GM19324 (cell line): ENCODE measurements around the gene CCDC187.
"Not testable (repeated sequence)": the region's sequence is repeated elsewhere in the genome, so short reads cannot be mapped to it uniquely, and the experiment has no call there.

Experiments
- ATAC-seq: cut with Tn5 transposase; IDR thresholded peaks from one replicate; pipeline ENCODE4 v1.9.1; 2021; ENCODE audit warnings: mild to moderate bottlenecking, moderate library complexity; ENCODE audit not compliant: unreplicated experiment, low FRiP score

The CCDC187 gene

GRCh38 chr9:136273921-136274785 is 29.7 kb downstream of the CCDC187 start:
- no peak for ATAC-seq

DNA sequence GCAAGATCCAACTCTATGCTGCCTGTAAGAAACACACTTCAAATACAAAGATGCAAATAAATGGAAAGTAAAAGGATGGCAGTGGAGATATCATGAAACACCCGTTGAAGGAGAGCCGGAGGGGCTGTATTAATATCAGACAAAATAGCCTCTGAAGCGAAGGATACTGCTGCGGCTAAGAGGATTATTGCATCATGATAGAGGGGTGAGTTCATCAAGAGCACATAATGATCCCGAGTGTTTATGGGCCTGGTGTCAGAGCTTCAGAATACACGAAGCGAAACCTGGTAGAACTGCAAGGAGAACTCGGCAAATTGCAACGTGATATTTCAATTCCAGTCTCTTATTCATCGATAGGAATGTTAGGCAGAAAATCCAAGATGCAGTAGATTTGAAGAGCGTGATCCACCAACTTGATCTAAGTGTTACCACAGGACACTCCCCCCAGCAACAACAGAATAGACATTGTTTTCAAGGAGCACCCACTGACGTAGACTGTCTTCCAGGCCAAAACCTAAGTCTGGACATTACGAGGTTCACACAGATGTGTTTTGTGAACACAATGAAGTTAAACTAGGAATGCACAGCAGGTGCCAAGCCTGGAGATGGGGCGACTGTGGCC is 30.5 kb downstream of the CCDC187 start:
- ATAC-seq: no peak

- ATAC-seq: no peak
Observed at GRCh38 chr9:136270173-136270705, 33.7 kb downstream of the CCDC187 start.

- no peak for ATAC-seq
Observed at GRCh38 chr9:136268735-136269134, 35.2 kb downstream of the CCDC187 start.

DNA sequence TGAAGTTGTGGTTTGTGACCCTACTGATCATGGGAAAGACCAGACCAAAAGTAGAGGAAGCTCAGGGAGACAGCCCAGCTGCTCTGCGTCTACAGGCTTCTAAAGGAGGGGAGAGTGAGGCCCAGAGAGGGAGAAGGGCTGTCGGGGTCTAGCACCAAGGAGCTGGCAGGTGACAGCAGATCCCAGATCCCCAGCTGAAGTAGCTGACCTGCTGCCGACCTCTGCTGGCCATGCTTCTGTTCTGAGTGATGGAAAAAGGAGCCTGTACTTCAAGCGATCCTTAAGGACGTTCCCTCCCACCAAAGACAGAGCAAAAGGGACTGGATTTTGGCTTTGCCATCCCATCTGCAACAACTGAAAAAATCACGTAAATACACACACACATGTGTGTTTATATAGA is 35.6 kb downstream of the CCDC187 start:
- ATAC-seq: no peak

- ATAC-seq: peak; percentile 77
Observed at GRCh38 chr9:136267261-136268111, 36.4 kb downstream of the CCDC187 start.

DNA sequence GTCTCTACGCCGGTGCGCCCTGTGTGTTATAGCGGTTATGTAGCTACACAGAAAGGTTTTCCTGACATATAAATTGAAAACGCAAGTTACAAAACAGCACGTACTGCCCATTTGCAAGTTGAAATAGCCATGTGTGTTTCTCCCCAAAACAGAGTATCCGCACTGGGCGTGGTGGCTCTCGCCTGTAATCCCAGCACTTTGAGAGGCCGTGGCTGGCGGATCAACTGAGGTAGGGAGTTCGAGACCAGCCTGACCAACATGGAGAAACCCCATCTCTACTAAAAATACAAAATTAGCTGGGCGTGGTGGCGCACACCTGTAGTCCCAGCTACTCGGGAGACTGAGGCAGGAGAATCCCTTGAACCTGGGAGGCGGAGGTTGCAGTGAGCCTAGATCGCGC is 37.3 kb downstream of the CCDC187 start:
- ATAC-seq: not testable (repeated sequence)

- no peak for ATAC-seq
Observed at GRCh38 chr9:136265561-136266355, 38.1 kb downstream of the CCDC187 start.

DNA sequence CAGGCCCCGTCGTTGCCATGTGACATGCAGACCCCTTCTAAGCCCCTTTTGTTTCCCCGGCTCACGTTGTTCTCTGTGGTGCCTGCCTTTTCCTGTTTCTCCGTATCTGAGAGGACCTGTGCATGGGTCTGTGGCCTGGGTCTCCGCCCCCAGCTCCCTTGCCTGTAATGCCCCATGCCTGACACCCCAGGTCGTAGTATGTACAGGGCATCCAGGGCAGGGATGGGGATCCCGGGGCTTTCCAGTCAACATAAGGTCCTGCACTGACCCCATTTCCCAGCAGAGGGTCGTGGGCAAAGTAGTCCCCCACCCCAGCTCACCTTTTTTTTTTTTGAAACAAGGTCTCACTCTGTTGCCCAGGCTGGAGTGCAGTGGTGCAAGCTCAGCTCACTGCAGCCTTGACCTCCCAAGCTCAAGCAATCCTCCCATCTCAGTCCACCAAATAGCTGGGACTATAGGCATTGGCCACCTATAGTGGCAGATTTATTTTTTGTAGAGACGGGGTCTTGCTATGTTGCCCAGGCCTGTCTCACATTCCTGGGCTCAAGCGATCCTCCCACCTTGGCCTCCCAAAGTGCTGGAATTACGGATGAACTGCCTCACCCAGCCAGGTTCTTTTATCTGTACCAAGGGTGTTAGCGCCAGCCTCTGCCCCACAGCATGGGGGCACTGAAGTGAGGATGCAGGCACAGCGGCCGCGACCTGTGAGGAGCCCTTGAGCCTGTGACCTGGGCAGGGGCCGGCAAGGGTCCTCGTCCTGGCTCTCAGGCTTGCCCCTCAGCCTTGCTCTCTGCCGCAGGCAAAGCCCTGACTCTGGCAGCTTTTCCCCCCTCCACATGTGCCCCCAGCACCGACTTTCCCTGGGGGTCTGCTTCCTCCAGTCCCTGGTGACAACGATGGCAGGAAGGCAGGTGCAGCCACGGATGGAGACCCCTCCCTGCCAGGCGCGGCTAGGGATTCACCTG is 39.2 kb downstream of the CCDC187 start:
- ATAC-seq: no peak

DNA sequence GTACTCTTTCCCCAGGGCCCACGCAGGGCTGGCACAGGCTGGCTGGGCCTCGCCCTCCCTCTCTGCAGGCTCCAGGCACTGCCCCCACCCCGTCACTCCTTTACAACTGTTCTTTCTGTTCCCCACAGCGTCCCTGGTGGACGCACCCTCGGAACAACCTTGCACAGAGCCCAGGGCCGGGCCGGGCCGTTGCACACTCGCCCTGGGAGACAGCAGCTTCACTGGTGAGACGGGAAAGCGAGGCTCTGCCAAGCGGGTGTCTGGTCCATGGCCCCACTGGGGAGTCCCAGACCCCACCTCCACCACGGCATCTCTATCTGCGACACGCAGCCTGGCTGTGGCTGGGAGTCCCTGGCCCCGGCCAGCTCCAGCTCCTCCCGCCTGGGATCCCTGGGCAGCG is 39.9 kb downstream of the CCDC187 start:
- no peak for ATAC-seq

GRCh38 chr9:136262671-136263178 is 41.2 kb downstream of the CCDC187 start:
- no peak for ATAC-seq

- ATAC-seq: no peak
Observed at GRCh38 chr9:136261686-136262430, 42.0 kb downstream of the CCDC187 start.

DNA sequence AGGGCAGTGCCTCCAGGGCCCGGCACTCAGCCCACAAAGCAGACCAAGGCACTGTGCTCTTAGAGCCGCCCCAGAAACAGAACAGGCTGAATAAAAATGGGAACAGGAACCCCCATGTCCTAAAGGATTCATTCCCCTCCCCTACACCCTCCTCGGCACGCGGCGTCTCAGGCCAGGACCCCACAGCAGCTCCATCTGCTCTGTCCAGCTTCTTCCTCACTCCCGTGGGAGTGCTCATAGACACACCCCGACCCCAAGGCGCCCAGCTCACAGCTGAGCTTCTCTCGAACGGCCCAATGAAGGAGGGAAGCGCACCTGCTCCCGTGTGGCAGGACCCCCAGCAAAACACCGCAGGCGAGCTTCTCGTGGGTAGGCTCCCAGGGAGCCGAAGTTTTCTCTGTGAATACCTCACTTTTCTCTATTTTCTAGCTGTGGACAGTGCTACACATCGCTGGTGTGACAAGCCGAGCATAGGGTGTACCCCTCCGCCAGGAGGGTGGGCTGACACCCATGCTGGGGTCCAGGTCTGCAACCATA is 42.9 kb downstream of the CCDC187 start:
- ATAC-seq: no peak

GRCh38 chr9:136260521-136260920 is 43.4 kb downstream of the CCDC187 start:
- ATAC-seq: no peak

GRCh38 chr9:136259836-136260235 is 44.1 kb downstream of the CCDC187 start:
- no peak for ATAC-seq

DNA sequence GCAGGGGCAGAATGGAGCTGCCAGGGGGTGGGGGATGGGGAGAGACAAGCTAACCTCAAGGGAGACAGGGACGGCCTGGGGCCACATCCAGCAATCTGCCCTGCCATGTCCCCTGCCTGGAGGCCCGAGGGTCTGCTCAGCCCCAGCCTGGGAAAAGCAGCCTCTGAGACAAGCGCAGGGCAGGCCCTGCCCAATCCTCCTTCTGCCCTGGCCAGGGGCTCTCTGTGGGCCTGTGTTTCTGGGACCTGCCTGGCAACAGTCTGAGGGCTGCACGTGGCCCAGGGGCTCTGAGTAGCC is 44.4 kb downstream of the CCDC187 start:
- ATAC-seq: no peak

DNA sequence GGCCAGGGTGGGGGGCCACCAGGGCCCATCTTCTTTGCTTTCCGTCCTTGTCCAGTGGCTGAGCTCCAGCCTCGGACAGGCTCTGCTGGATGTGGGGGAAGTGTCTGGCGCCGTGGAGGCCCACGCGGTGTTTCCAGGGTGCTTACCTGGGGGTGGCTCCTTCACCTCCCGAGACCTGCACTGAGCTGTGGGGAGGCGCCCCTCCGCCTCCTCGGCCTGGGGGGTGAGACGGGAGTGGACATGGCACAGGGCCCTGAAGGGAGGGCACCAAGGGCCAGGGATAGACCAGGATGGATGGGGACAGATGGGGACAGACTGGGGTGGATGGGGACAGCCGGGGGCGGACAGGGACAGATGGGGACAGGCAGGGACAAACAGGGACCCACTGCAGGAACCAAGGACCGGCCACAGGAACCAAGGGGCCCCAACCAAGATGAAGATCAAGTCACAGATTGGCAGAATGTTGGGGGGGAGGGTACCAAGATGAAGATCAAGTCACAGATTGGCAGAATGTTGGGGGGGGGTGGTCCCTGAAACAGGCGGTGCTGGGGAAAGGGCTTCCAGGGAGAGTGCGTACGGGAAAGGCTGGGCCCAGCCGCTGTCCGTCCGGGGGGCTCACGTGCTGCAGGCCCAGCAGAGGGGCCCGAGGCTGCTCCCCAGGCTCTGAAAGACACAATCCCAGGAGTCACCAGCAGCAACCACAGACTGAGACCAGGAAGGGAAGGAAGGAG is 44.9 kb downstream of the CCDC187 start:
- ATAC-seq: no peak
